Stimulated activated CD8-positive, alpha-beta memory T cell treated with anti-CD3 and anti-CD28 coated beads, Interleukin-7, amount 100 ng/mL, for 24 hours (primary cell): Measurements from ENCODE around the gene TSPAN2.
"Not testable (repeated sequence)": the region's sequence is repeated elsewhere in the genome, so short reads cannot be mapped to it uniquely, and the experiment has no call there.

Experiments
- DNase-seq: peaks from one replicate; pipeline ENCODE4 v3.0.0-alpha.2; 2020; ENCODE audit warnings: low read depth

TSPAN2 gene

GRCh38 chr1:115036814-115037507 is 52.3 kb downstream of the TSPAN2 start:
- DNase-seq, result no peak

DNA sequence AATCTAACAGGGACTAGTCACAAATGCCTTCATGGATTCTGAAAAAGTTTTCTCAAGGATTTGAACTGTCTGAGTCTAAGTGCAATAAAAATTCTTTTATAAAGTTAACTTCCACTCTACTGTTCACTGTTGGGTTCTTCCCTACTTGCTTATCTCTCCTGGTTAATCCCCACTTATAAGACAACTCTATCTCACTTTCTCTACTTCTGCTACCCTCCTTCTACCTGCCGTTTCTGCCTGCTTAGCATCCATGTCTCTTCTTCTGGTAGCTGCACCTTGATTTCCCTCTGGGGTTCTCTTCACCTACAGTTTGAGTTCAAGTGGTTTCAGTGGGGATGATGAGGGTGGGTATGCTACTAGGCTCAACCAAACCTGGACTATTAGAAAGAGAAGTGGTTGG is 53.7 kb downstream of the TSPAN2 start:
- no peak for DNase-seq

DNA sequence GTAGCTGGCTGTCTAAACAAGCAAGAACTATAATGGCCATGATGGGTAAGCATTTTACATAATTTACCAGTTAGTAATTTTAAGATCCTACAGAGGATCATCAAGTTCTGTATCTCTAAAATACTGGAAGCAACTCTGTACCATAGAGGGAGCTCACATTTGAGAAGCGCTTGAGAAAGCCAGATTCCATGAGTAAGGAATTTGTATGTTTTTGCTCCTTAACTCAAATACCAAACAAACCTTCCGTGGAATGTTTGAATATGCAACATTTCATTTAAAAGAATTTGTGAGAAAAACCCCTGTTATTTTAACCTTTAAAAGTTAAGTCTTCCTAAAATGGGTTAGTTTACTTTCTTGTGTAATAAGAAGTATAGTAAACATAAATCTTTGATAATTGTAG is 57.7 kb downstream of the TSPAN2 start:
- no peak for DNase-seq

- DNase-seq, result no peak
Observed at GRCh38 chr1:115029526-115029925, 59.8 kb downstream of the TSPAN2 start, which contains the start of gene TSHB. Gene TSHB (plus strand): TSS chr1:115029826. CDS start chr1:115033363, 3,537 bp downstream.

- DNase-seq, result no peak
Observed at GRCh38 chr1:115023593-115023992, 65.7 kb downstream of the TSPAN2 start.

- DNase-seq, result no peak
Observed at GRCh38 chr1:115021145-115021544, 68.2 kb downstream of the TSPAN2 start.

GRCh38 chr1:115019549-115019948 is 69.8 kb downstream of the TSPAN2 start:
- DNase-seq, result not testable (repeated sequence)

- no peak for DNase-seq
Observed at GRCh38 chr1:115013792-115014191, 75.5 kb downstream of the TSPAN2 start.

DNA sequence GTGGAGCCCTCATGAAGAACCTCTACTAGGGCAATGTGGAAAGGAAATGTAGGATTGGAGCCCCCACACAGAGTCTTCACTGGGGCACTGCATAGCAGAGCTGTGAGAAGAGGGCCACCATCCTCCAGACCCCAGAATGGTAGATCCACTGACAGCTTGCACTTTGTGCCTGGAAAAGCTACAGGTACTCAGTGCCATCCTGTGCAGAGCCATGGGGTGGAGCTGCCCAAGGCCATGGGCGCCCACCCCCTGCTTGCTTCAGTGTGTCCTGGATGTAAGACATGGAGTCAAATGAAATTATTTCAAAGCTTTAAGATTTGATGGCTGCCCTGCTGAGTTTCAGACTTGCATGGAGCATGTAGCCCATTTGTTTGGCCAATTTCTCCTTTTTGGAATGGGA is 76.9 kb downstream of the TSPAN2 start:
- DNase-seq, result no peak

GRCh38 chr1:115012006-115012405 is 77.3 kb downstream of the TSPAN2 start:
- no peak for DNase-seq

DNA sequence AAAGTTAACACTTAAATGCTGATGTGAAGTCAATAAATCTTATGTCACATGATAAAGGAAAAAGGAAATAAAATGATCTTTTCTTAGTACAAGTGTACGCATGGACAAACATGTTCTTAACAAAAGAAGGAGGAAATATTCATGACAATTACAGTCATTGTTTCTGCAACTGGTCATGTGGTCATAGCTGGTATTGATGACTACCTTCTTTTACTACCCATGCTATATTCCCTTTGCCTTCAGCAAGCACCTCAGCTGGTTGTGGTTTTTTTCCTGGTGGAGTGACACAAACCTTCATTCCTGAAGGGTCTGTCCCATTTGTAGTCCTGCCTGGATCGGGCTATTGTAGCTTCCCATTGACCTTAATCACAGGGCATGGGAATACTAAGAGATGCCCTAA is 83.1 kb downstream of the TSPAN2 start:
- DNase-seq, result no peak
